COLO668 (cell line): Measurements from ENCODE around the gene RPP21.
"Not testable (repeated sequence)": the region's sequence is repeated elsewhere in the genome, so short reads cannot be mapped to it uniquely, and the experiment has no call there.

ENCODE experiments used
- DNase-seq: peaks from one replicate; lab custom pipeline; 2025; ENCODE audit not compliant: unreplicated experiment; lab: John Stamatoyannopoulos, UW

Gene RPP21

GRCh38 chr6:30369280-30369679 lies 24.3 kb downstream of the RPP21 start:
- not testable (repeated sequence) for DNase-seq

- DNase-seq: no peak
Observed at GRCh38 chr6:30378290-30378937, 33.5 kb downstream of the RPP21 start.

GRCh38 chr6:30380464-30380863 lies 35.5 kb downstream of the RPP21 start:
- DNase-seq: no peak

- no peak for DNase-seq
Observed at GRCh38 chr6:30386166-30386565, 41.2 kb downstream of the RPP21 start.

GRCh38 chr6:30391240-30391639 lies 46.3 kb downstream of the RPP21 start:
- no peak for DNase-seq

DNA sequence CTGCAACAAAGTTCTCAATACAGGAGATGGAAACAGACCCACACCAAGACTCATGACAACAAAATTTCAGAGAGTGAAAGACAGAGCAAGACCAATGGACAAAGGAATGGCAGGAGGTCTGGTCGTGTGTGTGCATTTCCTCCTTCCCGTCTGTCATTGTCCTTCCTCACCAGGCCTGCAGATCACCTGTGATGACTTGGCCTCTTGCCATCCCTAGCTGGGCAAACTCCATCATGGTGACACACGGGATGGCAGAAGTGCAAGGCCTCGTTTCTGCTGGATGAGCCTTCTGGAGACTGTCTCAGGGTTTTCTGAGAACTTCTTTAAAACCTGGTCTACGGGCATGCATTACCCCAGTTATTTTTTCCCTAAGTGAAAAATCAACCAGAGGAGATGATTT lies 49.2 kb downstream of the RPP21 start:
- DNase-seq: peak; percentile 44
